T-helper 9 cell (primary cell): Measurements from ENCODE around the gene PSME3IP1.
"Not testable (repeated sequence)": the region's sequence is repeated elsewhere in the genome, so short reads cannot be mapped to it uniquely, and the experiment has no call there.

Source experiments
- DNase-seq: peaks from one replicate; pipeline ENCODE4 v3.0.0-alpha.2; 2020
- total RNA-seq, 2 donors: gene quantifications; one replicate each; lab custom pipeline; 2026; lab: John Stamatoyannopoulos, UW

Gene PSME3IP1
- total RNA-seq: 72.6 to 80.7 reads per million in 2 donors

GRCh38 chr16:57185945-57186871 lies at the start of gene PSME3IP1, which contains the start of gene RSPRY1:
PSME3IP1 (minus strand) TSS chr16:57186039; CDS start chr16:57173854, 12,185 bp downstream.
RSPRY1 (plus strand) TSS chr16:57186329; CDS start chr16:57204659, 18,330 bp downstream.
- peak; percentile 94 for DNase-seq

- no peak for DNase-seq
Observed at GRCh38 chr16:57235128-57236021, 49.5 kb upstream of the PSME3IP1 start.

GRCh38 chr16:57234707-57235092 lies 48.9 kb upstream of the PSME3IP1 start:
- no peak for DNase-seq

- DNase-seq: no peak
Observed at GRCh38 chr16:57233944-57234706, 48.3 kb upstream of the PSME3IP1 start.

- no peak for DNase-seq
Observed at GRCh38 chr16:57231821-57232350, 46.0 kb upstream of the PSME3IP1 start.

- DNase-seq: no peak
Observed at GRCh38 chr16:57229079-57229478, 43.2 kb upstream of the PSME3IP1 start.

GRCh38 chr16:57226701-57227621 lies 41.1 kb upstream of the PSME3IP1 start:
- no peak for DNase-seq

GRCh38 chr16:57225978-57226377 lies 40.1 kb upstream of the PSME3IP1 start:
- no peak for DNase-seq

GRCh38 chr16:57224651-57225335 lies 39.0 kb upstream of the PSME3IP1 start:
- no peak for DNase-seq

GRCh38 chr16:57223057-57223456 lies 37.2 kb upstream of the PSME3IP1 start:
- no peak for DNase-seq

GRCh38 chr16:57216968-57217367 lies 31.1 kb upstream of the PSME3IP1 start:
- DNase-seq: no peak

- no peak for DNase-seq
Observed at GRCh38 chr16:57213462-57213861, 27.6 kb upstream of the PSME3IP1 start.

GRCh38 chr16:57209780-57210179 lies 23.9 kb upstream of the PSME3IP1 start:
- no peak for DNase-seq

GRCh38 chr16:57208926-57209325 lies 23.1 kb upstream of the PSME3IP1 start:
- no peak for DNase-seq

GRCh38 chr16:57204675-57205074 lies 18.8 kb upstream of the PSME3IP1 start:
- DNase-seq: no peak

GRCh38 chr16:57203451-57203850 lies 17.6 kb upstream of the PSME3IP1 start:
- no peak for DNase-seq

GRCh38 chr16:57202095-57202886 lies 16.5 kb upstream of the PSME3IP1 start:
- no peak for DNase-seq

GRCh38 chr16:57200926-57201325 lies 15.1 kb upstream of the PSME3IP1 start:
- not testable (repeated sequence) for DNase-seq

- not testable (repeated sequence) for DNase-seq
Observed at GRCh38 chr16:57200321-57200720, 14.5 kb upstream of the PSME3IP1 start.

- DNase-seq: no peak
Observed at GRCh38 chr16:57196753-57197152, 10.9 kb upstream of the PSME3IP1 start.
